ENCODE results near the gene DYNC1I1.

Gene DYNC1I1

DNA sequence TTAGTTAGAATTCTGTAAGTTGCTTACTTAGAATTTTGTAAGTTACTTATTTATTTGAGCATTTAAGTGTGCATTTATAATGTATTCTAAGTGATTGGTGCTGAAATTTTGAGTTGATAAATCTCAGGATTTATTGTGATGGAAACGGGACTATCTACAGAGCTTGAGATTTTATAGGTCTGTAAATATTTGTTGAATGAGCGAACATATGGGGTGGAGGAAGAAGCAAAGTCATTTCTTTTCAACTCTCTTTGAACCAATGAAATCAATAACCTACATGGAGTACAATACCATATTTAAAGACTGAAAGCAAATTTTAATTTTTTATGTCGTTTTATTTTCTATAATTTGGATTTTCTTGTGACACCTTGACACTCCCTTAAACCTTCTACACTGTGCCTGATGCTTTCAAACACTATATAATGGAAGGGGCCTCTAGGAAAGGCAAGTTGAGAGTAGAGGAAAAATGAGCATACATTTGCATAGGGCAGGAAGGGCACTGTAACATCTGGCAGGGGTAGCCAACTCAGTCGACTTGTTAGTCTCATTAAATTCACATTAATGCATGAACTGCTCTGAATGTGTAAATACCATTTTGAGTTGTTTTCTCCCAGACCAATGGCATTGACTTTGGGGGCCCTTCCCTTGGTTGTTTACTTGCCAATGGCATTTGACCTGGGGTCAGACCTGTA lies 204.2 kb downstream of the DYNC1I1 start:
- no peak for DNase-seq

DNA sequence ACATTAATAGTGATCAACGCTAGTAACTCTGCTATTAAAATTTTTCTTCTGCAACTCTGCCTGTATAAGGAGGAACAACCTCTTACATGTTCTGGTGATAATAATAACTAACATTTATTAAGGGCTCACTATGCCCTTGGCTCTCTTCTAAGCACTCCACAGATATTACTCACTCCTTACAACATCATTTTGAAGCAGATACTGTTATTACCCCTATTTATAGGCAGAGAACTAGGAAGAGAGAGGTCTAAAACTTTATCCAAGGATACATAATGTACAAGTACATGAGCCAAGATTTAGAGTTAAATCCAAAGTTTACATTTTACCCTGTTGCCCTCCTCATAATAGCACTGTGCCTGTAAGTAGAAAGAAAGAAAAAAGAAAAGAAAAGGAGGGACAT lies 205.6 kb downstream of the DYNC1I1 start:
- DNase-seq: no peak

DNA sequence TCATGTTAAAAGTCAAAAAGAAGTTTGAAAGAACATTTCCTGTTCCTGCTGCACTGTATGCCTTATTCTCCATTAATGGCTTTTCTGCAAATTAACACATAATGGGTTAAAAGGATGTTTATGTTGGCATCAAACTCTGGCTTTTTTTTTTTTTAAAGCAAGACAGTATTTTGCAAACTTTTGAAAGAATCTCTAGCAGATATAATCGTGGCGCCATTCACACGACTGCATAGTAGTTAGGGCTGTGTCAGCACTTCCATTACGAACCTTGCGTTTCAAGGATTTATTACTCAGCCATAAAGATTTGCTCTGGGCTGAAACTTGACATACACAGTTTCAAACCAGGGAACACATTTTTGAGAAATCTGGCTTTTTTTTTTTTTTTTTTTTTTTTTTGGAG lies 207.8 kb downstream of the DYNC1I1 start:
- no peak for DNase-seq

GRCh38 chr7:95980706-95981105 lies 208.4 kb downstream of the DYNC1I1 start:
- DNase-seq: no peak

- DNase-seq: peak in 1 of 2 donors; percentile 51
Measured at GRCh38 chr7:95986178-95986764, 213.9 kb downstream of the DYNC1I1 start.

DNA sequence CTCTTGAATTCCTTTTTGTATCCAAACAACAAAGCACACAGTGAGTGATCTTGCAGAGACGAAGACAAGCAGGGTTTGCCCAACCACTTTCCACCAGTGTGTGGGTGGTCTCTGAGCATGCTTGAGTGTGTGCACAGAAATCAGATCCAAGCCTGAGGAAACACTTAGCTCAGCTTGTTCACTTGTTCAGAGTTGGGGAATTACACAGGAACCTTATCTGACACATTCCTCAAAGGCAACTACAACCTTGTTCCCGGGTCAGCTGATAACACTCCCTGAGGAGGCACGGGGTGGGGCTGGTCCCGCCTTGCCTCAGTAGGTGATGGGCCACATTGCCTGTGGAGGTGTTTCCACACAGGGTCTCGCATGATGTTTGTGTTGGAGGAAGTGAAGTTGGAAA lies 216.9 kb downstream of the DYNC1I1 start:
- no peak for DNase-seq

- DNase-seq: no peak
Measured at GRCh38 chr7:95993380-95993779, 221.0 kb downstream of the DYNC1I1 start.

GRCh38 chr7:95996174-95996573 lies 223.8 kb downstream of the DYNC1I1 start:
- no peak for DNase-seq

- no peak for DNase-seq
Measured at GRCh38 chr7:95996886-95997285, 224.5 kb downstream of the DYNC1I1 start.

GRCh38 chr7:95997632-95998031 lies 225.3 kb downstream of the DYNC1I1 start:
- DNase-seq: no peak

DNA sequence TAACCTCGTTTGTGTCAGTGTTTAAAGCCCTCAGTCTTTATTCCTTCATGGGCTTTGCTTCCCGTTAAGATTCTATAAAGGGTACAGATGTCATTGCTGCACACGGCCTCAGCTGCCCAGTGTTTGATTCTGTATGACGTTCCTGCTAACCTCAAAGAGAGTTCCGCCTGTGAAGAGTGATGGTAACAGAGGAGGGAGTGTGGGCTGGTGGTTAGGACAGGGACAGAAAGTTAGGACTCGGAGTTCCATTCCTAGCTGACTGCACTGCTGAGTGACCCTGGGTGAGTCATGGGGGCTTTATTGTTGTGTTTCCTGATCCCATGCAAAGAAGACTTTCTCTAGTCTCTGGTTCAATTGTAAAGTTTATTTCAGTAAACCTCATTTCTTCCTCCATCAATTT lies 227.1 kb downstream of the DYNC1I1 start:
- no peak for DNase-seq

DNA sequence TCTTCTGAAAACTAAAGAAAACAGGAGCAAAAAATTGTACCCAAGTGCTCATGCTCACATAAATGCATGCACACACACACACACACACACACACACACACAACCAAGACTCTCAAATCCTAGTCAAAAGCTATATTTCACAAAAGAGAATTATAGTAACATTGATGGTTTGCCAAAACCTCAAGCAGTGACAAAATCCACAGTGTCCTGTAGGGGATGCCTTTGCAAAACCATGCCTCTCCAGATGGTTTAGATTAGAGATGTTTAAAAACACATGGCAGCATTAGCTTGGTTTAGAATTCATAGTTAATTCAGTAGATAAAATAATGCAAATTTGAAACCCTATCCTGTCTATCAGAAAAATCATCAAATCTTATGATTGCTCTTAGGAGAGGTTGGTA lies 232.2 kb downstream of the DYNC1I1 start:
- no peak for DNase-seq

DNA sequence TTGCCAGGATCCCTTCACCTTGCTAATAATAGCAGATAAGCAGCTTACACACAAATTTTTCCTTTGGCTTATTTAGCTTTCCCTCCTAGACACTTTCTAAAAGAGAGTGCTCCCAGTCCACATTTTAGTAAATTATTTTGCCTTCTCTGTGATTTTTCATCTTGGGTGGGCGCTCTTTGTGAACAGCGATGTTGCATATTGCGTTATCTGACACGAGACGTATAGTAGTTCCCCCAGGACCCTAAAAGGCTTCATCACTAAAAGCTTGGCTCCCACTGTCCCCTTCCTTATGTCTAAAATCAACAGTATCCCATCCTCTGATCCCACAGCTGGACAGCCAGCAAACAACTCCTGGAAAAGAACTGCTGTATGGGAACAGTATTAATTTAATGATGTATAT lies 232.9 kb downstream of the DYNC1I1 start:
- no peak for DNase-seq

- DNase-seq: no peak
Measured at GRCh38 chr7:96009148-96009547, 236.8 kb downstream of the DYNC1I1 start.

DNA sequence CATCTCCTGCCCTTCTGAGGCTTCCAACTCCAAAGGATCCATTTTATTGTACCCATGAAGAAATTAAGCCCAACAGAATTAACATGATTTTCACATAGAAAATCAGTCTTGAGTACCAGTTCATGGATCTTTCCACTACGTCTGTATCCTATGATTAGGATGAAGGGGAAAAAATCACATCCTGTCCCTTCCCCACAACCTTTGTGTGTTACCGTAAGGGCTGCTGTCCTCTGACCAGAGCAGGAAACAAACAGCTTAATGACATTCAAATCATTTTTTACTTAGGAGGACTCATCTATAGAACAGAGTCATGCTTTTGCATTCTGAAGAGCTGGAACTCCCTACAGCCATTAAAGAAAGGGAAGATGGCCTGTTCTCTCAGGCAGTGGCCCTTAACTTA lies 241.5 kb downstream of the DYNC1I1 start:
- no peak for DNase-seq

DNA sequence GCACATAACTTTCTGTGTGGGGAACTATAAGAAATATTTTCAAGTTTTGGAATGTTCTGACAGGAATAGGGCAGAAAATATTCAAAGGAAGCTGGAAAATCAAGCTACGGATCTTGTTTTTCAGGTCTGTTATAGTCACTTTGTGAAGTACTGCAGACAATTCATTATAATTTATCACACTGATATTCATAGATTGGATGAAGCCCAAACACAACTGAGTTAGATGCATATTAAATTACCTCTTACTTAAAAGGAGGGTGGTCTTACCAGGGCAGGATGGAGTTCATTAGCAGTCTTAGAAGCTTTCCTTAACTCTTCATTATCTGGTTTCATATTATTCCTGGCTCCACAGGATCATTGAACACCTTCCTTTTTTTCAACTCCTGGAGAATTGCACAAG lies 242.3 kb downstream of the DYNC1I1 start:
- DNase-seq: no peak

DNA sequence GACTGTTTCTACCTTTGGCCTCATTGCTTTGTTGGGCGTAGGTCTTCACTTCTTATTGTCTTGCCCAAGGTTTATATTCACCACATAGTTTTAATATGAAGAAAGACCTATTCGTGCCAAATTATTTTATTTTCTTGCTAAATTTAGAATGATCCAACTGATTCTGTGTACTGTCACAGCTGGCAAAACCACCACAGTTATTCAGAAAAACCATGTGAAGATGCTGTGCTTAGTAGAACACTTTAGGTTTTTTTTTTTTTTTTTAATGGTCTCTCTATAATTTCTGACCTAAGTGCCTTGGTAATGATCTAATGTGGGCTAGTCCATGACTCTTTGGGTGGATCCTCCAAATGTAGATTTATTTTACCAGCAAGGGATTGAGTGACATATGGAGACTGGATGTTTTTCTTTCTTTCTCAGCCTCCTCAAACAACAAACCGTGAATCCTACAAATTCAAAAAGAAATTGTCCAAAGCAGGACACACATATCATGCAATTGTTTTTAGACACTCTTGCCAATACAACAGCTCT lies 243.8 kb downstream of the DYNC1I1 start:
- DNase-seq: no peak

GRCh38 chr7:96016735-96017134 lies 244.4 kb downstream of the DYNC1I1 start:
- DNase-seq: no peak

DNA sequence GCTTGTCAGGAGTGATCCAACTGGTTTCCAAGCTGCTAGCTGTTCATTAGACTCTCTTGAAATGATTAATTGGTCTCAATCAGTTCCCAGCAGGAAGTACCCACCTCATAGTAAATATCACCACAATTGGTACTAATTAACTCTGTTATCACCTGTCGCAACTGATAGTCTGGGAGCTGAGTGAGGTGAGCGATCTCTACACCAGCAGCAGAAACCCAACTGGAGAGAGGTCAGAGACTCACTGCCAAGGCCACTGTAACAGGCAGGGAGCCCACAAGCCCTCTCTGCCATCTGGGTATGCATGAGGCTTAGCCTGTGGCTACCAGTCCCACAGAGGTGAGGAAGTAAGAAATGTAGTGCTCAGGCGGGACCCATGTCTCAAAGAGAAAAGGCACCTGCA lies 245.5 kb downstream of the DYNC1I1 start:
- DNase-seq: no peak

DNA sequence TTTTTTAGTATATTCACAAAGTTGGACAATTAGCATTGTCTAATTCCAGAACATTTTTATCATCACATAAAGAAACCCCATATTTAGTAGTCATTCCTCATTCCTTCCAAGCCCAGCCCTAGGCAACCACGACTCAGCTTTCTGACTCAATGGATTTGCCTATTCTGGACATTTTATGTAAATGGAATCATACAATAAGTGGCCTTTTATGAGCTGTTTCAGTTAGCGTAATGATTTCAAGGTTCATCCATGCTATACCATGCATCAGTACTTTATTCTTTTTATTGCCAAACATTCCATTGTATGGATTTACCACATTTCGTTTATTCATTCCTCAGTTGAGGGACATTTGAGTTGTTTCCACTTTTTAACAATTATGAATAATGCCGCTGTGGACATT lies 249.2 kb downstream of the DYNC1I1 start:
- no peak for DNase-seq

GRCh38 chr7:96023387-96023786 lies 251.0 kb downstream of the DYNC1I1 start:
- no peak for DNase-seq

GRCh38 chr7:96026010-96026409 lies 253.7 kb downstream of the DYNC1I1 start:
- DNase-seq: no peak

DNA sequence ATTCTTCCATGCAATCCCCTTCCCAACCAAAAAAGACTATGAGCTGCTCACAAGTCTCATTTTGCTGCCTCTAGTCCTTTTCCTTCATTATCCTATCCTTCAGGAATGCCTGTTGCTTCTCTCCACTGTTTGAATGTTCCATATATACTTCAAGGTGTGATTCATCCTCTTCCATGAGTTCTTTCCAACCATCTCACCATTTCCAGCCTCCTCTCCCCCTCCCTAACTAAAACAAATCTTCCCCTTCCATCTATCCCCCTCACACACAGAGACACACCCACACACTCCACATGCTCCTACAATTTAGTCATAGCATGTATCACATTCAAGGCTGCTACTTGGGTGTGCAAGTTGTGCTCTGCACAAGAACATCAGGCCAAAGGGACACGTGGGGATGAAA lies 254.3 kb downstream of the DYNC1I1 start:
- DNase-seq: no peak

- no peak for DNase-seq
Measured at GRCh38 chr7:96028729-96029128, 256.4 kb downstream of the DYNC1I1 start.
